Amniotic stem cell (primary cell): Measurements from ENCODE around the gene UQCR11.
"Not testable (repeated sequence)": the region's sequence is repeated elsewhere in the genome, so short reads cannot be mapped to it uniquely, and the experiment has no call there.

Experiments
- DNase-seq: peaks from one replicate; lab custom pipeline; 2025; lab: John Stamatoyannopoulos, UW

UQCR11 gene

DNA sequence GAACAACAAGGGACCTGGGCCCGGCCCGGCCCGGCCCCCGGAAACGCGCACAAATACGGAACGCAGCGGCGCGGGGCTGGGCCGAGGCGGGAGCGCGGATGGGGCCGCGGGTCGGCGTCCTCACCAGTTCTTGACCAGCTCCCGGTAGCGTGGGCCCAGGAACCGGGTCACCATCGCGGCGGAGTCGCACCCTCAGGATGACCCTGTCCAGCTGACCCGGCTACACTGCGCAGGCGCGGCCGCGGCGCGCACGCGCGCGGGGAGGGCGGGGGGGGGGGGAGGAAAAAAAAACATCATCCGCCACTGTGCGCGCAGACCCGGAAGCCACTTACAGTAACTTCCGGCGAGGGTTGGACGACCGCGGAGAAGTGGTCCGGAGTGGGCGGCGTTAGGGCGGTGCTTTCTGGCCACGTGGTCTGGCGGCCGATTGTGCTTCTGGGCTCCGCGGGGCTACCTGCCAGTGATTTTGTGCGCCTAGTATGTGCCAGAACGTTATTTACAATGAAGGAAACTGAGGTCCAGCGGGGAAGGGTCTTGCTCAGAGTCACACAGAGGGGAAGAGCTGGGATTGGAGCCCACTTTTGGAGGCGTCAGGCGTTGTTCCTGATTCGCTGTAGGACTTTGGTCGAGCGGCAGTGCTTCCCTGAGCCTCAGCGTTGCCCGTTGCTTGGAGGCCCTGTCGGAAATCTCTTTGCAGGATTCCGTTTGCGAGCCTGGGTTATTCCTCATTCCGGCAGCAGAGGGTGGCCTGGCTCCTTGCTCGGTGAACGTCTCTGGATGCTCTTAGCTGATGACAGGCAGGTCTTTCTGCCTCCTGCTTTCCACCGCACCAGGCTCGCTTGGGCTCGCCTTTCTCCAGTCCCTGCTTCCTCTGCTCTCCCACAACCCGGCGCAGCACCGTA, at the start of gene UQCR11:
Gene UQCR11, minus strand, starts transcription at position 227 of the 902 bp plus-strand sequence. Its CDS starts 53 bp downstream, at position 174.
- DNase-seq = peak; percentile 88

DNA sequence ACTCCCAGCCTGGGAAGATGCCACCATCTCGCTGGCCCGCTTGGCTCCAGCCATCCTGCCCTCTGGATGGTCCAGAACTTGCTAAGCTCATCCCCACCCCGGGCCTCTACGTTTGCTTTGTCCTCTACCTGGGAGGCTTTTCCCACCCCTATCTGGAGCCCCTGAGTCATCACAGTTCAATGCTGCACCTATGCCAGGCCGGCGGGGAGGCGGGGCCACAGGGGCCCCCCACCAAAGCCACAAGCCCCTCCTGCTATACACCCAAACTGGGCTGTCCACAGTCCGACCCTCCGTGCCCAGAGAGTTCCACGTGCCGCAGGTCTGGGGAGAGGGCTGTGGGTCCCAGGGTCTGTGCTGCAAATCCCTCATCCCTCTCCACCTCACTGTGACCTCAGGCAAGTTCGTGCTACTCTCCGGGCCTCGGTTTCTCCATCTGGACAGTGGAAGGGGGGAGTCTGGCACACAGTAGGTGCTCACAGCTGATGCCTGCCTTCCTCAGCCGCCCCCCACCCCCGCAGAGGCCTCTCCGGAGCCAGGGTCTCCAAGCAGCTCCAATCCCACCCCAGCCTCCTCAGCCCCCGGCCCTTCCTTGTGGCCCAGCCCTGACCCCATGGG, 49.0 kb upstream of the UQCR11 start:
- no peak for DNase-seq

DNA sequence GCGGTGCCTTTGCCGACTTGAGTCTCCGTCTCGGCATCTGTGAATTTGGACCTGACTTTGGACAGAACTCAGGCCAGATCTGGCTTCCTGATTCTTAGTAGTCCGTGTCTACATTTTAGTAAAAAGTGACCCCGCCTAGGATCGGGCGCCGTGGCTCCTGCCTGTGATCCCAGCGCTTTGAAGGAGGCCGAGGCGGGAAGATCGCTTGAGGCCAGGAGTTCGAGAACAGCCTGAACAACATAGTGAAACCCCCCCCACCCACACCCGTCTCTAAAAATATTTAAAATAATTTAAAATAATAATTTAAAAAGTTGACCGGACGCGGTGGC, 48.0 kb upstream of the UQCR11 start:
- no peak for DNase-seq

DNA sequence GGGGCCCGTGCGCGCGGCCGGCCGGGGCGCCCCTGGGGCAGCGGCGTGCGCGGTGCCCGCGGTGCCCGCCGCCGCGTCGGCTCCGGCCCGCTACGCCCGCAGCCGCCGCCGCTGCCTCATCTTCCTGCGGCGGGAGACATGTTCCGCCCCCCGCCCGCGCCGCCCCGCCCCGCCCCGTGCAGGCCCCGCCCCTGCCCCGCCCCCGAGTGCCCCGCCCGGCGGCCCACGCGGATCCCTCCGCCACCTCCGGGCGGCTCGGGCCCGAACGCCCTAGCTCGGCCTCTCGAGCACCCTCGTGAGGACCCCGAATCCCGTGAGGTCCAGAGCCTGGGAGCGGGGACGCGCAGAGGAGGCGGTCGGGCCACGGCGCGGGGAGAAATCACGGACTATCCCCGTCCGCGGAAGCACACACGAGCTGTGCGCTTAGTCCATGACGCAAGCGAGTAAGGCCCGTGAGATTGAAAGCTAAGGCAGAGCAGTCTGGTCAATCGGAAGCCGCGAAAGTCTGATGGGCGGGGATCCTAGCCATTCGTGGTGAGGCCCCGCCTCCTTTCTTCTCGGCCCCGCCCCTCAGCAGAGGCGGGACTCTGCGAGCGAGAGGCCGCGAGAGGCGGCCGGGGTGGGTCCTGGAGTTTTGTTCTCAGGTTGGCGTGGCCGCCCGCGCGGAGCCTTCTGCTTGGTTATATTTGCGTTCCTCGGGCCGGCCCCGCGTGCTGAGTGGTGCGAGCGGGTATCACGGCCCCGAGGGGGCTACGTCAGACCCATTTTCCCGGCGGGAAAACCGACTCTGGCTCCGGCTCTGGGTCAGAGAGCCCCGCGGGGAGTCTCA, 47.4 kb upstream of the UQCR11 start, which contains the start of gene TCF3:
Gene TCF3, minus strand, starts transcription at position 145 of the 829 bp plus-strand sequence. CDS start 2,367 bp downstream, outside the sequence.
- DNase-seq = peak; percentile 98

DNA sequence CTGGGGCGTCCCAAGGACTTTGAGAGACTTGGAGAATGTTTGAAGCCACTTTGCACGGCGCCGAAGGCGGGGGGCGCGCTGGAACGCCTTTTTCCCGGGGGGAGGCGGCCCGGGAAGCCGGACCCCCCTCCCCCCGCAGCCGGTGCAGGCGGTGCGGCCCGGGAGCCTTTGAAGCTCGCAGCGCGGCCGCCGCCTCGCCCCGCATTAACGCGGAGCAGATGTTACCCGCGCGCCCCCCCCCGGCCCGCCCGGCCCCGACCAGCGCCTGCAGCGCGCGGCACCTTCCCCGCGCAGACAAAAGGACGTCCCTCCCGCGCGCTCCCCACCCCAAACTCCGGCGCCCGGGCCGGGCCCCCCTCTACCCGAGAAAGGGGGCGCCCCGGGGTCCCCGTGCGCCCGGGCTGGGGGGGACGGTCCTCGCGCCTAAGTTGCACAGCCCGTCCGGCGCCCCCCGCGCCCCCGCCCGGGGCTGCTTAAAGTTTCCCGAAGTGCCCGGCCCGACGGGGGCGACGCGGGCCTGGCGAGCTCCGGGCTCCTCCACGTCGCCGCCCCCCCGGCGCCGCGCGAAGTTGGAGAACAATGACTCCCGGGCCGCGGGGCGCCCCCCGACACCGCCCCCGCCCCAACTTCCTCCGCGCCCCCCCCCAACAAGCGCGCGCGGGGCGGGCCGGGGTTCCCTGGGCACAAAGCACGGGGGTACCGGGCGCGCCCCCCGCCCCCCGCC, 46.5 kb upstream of the UQCR11 start:
- no peak for DNase-seq

DNA sequence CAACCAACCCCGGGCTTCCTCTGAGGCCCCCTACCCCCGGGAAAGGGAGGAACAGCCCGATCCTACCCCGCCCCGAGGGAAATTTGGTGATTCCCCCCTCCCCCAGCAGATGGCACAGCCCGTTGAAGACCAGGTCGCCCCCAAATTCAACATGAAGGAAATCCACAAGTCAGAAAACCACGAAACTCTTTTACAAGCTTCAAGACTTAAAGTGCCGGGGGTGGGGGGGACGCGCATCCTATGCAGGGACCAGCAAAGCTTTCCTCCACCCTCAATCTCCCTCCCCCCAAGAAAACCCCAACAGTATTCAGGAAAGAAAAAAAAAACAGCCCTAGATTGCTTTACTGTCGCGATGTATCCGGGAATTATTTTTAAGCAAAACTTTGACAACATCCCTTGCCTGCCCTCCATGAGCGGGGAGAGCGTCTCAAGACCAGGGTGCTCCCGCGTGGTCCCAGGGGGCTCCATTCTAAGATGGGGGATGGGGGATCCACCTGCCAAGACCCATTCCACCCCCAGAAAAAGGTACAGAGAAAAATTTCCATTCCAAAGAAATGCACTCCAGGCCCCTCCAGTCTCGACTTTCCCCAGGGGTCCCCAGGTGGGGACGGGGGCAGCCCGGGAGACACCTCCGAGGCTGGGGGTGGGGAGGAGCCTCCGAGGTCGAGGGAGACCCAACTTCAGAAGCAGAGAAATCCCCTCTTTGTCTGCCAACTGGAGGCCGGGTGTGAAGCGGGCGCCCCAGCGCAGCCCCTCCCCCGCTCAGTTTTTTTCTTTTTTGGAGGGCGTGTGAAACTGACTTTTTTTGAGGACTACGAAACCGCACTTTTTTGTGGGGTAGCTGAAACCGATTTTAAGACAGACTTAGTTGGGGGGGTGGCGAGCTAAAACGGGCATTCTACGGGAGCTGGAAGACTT, 45.6 kb upstream of the UQCR11 start:
- DNase-seq = no peak

DNA sequence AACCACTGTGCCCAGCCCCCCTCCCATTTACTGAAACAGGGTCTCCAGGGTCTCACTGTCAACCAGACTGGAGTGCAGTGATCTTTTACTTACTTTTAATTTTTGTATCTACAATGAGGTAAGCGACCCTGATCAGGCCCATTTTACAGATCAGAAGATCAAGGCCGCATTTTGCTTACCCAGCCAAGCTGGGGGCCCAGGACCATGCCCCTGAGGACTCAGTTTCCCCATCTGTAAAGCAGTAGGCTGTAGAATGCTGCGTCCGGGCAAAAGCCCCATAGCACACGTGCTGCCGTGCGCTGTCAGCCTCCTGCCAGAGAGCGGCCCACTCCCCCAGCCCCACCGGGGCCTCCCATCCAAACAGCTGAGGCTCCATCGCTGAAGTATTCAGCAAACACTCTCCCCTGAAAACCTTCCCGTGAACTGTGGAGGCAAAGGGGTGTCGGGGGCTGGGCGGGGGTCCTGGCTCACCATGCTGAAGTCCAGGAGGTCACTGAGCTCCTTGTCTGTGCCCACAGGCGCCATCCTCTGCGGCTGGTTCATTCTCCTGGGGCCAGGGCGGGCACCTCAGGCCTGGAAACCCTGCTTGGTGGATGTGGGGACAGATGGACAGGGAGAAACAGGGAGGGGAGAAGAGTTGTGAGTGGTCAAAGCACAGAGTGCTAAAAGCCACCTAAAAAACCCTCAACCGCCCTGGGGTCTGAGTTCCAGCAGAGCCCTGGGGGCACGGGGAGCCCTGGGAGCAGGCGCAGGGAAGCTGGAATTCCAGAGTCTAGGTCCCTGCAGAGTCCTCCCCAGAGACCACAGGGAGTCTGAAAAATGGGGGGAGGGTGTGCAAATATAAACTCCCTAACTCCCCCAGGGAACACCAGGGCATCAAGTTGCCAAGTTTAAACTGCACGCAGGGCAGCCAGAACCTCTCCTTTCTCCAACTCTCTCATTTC, 44.7 kb upstream of the UQCR11 start:
- DNase-seq = no peak

DNA sequence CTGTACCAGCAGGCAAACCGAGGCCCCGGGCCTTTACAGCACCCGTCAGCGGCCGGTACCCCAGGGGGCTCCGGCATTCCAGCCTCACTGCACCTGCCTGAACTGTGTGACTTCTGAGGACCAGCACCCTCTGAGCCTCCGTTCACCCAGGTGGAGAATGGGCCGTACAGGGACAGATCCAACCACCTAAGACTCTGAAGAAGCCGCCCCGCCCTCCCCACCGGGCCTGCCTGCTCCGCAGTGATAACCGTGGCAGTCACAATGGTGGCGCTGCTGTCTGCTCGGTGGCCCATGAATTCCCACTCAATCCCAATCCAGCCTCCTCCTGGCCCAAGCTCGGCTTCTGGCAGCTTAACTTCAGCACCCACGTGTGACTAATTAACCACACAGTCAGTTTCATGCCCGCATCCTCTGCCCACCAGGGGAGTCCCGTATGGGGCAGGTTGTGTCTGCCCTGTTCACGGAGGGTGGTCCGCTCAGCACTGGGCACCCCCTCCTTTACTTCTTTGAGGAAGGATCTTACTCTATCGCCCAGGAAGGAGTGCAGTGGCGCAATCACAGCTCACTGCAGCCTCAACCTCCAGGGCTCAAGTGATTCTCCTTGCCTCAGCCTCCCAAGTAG, 43.8 kb upstream of the UQCR11 start:
- no peak for DNase-seq

DNA sequence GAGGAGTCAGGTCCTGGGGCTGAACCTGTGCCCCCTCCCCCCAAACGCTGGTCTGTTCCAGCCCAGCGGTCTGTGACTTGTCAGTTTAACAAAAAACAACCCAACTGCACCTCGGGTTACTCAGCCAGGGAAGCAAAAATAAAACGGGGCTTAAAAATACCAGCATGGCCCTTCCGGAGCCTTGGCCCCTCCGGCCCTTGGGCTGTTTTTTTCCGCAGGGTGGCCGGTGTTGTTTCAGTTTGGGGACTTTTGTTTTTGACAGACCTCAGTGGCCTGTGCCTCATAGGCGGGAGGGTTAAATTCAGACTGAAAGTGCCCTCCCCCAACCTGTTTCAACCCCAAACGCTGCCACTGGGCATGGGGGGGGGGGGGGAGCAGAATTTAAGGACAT, 43.2 kb upstream of the UQCR11 start:
- DNase-seq = no peak

DNA sequence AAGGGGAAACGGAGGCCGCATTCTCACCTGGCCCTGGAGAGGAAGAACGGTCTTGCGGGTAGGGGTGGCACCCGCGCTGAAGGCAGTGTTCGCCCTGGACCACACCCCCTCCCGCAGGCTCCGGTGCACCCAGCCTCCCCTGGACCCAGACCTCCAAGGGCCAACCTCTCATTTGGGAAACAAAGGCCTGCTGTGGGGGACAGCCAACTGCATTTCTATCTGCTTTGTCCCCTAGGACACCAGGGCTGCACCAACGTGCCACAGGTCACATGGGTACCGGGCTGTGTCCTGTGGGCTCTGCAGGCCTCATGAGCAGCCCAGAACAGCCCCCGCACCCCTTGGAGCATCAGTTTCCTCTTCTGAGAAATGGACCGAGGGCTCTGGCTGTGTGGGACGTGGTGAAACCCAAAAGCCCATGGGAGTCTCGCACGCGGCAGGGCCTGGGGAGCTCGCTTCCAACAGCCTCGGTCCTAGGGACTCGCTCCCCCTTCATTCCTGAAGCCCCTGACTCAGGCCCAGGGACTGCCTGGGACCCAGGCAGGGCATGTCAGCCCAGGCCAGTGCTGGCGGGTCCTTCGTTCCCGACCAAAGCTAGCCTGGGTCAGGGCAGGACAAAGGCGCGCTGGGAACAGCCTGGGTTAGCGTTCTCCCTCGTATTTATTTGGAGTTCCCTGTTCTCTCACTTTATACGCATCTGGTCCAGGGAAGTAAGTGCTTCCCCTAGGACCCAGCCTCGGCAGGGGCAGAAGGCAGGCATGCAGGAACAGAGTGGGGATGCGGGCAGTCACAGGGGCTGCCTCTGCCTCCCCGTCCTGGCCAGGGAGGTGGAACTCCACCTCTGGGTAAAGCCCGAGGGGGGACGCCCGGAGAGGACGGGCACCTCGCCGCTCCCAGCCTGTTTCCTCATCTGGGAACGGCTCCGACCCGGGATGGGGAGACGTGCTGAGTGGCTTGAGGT, 42.5 kb upstream of the UQCR11 start:
- DNase-seq = no peak

DNA sequence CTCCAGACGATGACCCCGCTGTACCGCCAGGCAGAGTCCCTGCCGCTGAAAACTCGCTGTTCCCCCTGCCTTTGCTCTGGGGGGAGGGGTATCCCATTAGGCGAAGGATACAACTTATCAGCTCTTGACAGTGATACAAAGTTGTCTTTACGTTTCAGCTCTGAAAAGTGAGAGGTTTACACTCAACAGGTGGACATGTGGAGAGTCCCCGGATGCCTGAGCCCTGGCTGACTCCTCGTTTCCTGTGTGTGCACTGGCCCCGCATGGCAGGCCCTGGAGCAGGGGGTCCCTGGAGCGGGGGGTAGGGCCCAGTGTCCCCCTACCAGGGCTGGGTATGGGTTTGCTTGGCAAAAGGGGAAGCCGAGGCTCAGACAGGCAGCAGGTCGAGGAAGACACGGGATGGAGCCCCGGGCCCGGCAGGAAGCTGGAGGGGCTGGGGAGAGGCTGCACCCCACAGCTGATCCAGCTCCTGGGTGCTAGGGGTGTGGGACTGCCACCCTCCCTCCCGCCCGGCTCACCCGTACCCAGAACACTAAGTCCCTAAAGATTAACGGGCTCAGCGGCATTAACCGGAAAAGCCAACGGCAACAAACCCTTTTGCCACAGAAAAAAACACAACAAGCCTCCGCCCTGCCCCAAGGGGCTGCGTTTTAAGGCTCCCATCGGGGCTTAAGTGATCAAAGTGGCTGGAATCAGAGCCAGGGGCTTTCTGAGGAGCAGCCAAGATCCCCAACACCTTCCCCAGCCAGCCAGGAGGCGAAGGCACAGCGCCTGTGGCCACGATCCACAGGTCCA, 41.6 kb upstream of the UQCR11 start:
- no peak for DNase-seq

DNA sequence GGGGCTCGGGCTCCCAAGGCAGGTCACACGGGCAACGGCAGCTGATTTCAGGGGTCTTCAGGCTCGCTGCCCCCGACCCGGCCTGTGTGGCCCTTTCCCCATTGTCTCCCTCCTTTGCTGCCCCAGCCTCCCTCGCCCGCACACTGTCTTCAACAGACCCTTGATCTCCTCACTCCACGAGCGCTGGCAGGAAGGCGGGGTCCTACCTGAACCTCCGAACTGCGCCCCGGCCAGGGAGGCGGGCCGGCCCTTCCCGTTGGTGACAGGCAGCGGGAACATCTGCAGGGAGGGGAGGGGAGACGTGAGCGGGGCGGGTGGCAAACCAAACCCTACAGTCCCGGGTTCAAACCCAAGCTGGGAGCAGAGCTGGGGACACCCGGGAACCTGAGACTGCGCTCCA, 40.9 kb upstream of the UQCR11 start:
- no peak for DNase-seq

DNA sequence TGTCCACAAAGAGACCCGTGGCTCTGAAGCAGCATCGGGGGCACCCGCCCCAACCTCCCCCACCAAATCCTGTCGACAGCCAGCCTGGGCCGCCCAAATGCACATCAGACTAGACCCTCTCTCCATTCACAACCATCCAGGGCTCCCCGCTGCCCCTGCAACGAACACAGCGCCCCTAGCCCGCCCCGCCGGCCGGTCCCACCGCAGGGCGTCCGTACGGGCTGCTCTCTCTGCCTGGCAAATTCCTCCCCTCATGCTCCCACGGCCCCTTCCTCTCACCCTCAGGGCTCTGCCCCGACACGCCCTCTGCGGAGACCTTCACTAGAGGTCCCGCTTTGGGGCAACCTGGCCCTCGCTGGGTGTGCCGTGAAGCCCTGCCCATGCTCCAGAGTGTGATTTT, 40.0 kb upstream of the UQCR11 start:
- no peak for DNase-seq

DNA sequence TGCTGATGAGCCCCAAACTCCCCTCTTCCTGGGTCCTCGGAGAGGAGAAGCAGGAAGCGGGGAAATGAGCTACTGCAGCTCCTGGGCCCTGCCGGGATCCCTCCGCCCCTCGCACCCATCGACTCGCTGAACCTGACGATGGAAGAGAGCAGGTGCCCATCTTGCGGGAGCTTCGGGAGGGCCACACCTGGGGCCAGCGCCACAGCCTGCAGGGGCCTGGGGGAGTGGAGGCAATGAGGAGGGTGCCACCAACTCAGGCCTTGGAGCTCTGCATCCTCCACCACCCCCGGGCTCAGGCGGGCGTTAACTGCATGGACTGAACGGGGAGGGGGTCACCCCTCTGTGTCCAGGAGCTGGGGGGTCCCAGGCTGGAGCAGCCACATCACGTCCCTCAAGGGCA, 38.8 kb upstream of the UQCR11 start:
- no peak for DNase-seq

DNA sequence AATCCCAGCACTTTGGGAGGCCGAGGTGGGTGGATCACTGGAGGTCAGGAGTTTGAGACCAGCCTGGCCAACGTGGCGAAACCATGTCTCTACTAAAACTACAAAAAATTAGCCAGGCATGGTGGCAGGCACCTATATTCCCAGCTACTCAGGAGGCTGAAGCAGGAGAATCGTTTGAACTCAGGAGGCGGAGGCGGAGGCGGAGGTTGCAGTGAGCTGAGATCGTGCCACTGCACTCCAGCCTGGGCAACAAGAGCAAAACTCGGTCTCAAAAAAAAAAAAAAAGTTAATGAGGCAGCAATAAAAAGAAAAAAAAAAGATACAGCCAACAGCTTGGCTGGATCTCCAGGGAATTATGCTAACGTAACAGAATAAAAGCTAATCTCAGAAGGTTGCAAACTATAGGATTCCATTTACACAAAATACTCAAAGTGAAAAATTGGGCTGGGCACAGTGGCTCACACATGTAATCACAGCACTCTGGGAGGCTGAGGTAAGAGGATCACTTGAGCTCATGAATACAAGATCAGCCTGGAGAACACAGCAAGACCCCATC, 35.7 kb upstream of the UQCR11 start:
- not testable (repeated sequence) for DNase-seq

DNA sequence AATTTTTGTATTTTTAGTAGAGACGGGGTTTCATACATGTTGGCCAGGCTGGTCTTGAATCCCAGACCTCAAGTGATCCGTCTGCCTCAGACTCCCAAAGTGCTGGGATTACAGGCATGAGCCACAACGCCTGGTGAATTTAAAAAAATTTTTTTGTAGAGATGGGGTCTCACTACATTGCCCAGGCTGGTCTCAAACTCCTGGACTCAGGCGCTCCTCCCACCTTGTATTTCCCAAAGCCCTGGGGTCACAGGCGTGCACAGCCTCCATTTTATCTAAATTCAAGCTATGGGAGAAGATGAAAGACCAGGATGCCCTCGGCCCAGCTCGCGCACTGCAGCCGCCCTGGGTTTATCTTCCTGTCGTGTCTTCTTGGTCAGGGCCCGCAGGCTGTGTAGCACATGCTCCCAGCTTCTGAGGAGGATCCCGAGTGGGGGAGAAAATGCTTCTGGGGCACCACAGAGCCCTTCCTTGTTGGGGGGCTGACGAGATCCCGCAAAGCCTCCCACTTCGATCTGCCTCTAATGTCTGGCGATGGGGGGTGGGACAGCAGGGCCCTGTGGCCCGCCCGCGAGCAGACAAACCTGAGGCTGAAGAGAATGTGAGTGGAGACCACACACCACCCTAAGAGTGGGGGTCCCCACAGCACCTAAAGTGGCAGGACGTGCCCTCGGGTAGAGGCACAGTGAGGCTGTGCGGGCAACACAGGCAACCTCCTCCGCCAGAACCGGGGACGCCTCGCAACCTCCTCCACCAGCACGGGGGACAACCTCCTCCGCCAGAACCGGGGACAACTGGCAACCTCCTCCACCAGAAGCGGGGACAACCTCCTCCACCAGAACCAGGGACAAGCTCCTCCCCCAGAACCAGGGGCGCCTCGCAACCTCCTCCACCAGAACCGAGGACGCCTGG, 31.3 kb upstream of the UQCR11 start:
- DNase-seq = no peak
